ENCODE results near the gene LSG1.

Gene LSG1

GRCh38 chr3:194686816-194687637 is 15.0 kb upstream of the LSG1 start:
- DNase-seq (ENCODE audit: low read depth in 2 of 2): no peak

GRCh38 chr3:194686414-194686815 is 14.4 kb upstream of the LSG1 start:
- DNase-seq (ENCODE audit: low read depth in 2 of 2): no peak

- DNase-seq (ENCODE audit: low read depth in 2 of 2): peak; percentile 49 to 67
Observed at GRCh38 chr3:194685718-194686413, 13.9 kb upstream of the LSG1 start, which contains the start of gene FAM43A. TSS of gene FAM43A (plus strand) at chr3:194685883. CDS start at chr3:194686827, 944 bp downstream.

GRCh38 chr3:194685065-194685717 is 13.2 kb upstream of the LSG1 start:
- no peak for DNase-seq (ENCODE audit: low read depth in 2 of 2)

GRCh38 chr3:194683380-194683779 is 11.4 kb upstream of the LSG1 start:
- no peak for DNase-seq (ENCODE audit: low read depth in 2 of 2)

- peak in 1 of 2 donors; percentile 50 for DNase-seq (ENCODE audit: low read depth in 2 of 2)
Observed at GRCh38 chr3:194682694-194683310, 10.8 kb upstream of the LSG1 start.

GRCh38 chr3:194682189-194682693 is 10.2 kb upstream of the LSG1 start:
- DNase-seq (ENCODE audit: low read depth in 2 of 2): no peak

- no peak for DNase-seq (ENCODE audit: low read depth in 2 of 2)
Observed at GRCh38 chr3:194680888-194681615, 9.1 kb upstream of the LSG1 start.

GRCh38 chr3:194676471-194676870 is 4.5 kb upstream of the LSG1 start:
- DNase-seq (ENCODE audit: low read depth in 2 of 2): no peak

GRCh38 chr3:194675680-194676079 is 3.7 kb upstream of the LSG1 start:
- no peak for DNase-seq (ENCODE audit: low read depth in 2 of 2)

- peak in 1 of 2 donors; percentile 42 for DNase-seq (ENCODE audit: low read depth in 2 of 2)
Observed at GRCh38 chr3:194675081-194675640, 3.2 kb upstream of the LSG1 start.

- DNase-seq (ENCODE audit: low read depth in 2 of 2): no peak
Observed at GRCh38 chr3:194673761-194674160, 1.8 kb upstream of the LSG1 start.

GRCh38 chr3:194672876-194673275 is 885 bp upstream of the LSG1 start:
- DNase-seq (ENCODE audit: low read depth in 2 of 2): no peak

GRCh38 chr3:194671511-194671899 is 486 bp downstream of the LSG1 start:
- no peak for DNase-seq (ENCODE audit: low read depth in 2 of 2)

- DNase-seq (ENCODE audit: low read depth in 2 of 2): no peak
Observed at GRCh38 chr3:194667363-194667762, 4.6 kb downstream of the LSG1 start.

GRCh38 chr3:194664857-194665256 is 7.1 kb downstream of the LSG1 start:
- no peak for DNase-seq (ENCODE audit: low read depth in 2 of 2)

GRCh38 chr3:194661946-194662345 is 10.0 kb downstream of the LSG1 start:
- DNase-seq (ENCODE audit: low read depth in 2 of 2): no peak

- DNase-seq (ENCODE audit: low read depth in 2 of 2): no peak
Observed at GRCh38 chr3:194661374-194661773, 10.6 kb downstream of the LSG1 start.

GRCh38 chr3:194659778-194660177 is 12.2 kb downstream of the LSG1 start:
- DNase-seq (ENCODE audit: low read depth in 2 of 2): no peak

- no peak for DNase-seq (ENCODE audit: low read depth in 2 of 2)
Observed at GRCh38 chr3:194658477-194659242, 13.3 kb downstream of the LSG1 start.

All from activated CD8-positive, alpha-beta memory T cell treated with anti-CD3 and anti-CD28 coated beads for 4 hours (primary cell).